ENCODE measurements around the gene ACVR1B. TPM values are rescaled to one million over a fixed set of nuclear protein-coding genes. Genes with fewer than 3 reads are reported as not detected.

Gene ACVR1B
- total RNA-seq, 1 experiment from 2014 or later, result 13.4 TPM

- Histone ChIP-seq H4K20me1 (ENCODE audit: insufficient read depth) (no peaks in the 10 kb centered on the region), H3K79me2 (ENCODE audit: low read depth) (no peaks in the 10 kb centered on the region), H3K4me2 (no peak overlapping the region), H3K36me3 (ENCODE audit: low read depth) (no peaks in the 10 kb centered on the region), H3K9me3 (ENCODE audit: insufficient read depth, low read depth) (peaks cover 10% of the 10 kb centered on the region; the same call in 1 of the 2 replicates), H3K9me2 (ENCODE audit: insufficient read depth) (no peaks in the 10 kb centered on the region), H3K27me3 (ENCODE audit: insufficient read depth, low read depth) (peaks cover 58% of the 10 kb centered on the region), H3K4me1 (replicated peaks; ENCODE audit: insufficient read depth) (no peaks in the 10 kb centered on the region), H3K4me3 (no peak overlapping the region), H3F3A (ENCODE audit: insufficient read depth, low read depth) (no peaks in the 10 kb centered on the region), H3K27ac (no peak overlapping the region), H2AFZ (no peak overlapping the region)
- ChIA-PET POLR2A (ENCODE audit: unreplicated experiment) (no interaction called here), CTCF (no interaction called here)
- intact Hi-C loops (cut with micrococcal nuclease; ENCODE audit: unreplicated experiment), result no loop called here
- BruUV-seq (replicated peaks), result no TSS peak
- TF ChIP-seq EZH2 (IDR thresholded peaks at IDR 0.05; ENCODE audit: low read depth) (no peak), CTCF (conservative IDR thresholded peaks at IDR 0.05) (no peak)
- no peak for DNase-seq
Observed at GRCh38 chr12:51942056-51942455, 9.4 kb upstream of the ACVR1B start.

GRCh38 chr12:51942501-51943000 lies 8.9 kb upstream of the ACVR1B start:
- Histone ChIP-seq H3K4me3 (no peak overlapping the region), H3K36me3 (ENCODE audit: low read depth) (no peaks in the 10 kb centered on the region), H3F3A (ENCODE audit: insufficient read depth, low read depth) (no peaks in the 10 kb centered on the region), H3K4me2 (no peak overlapping the region), H3K27ac (no peak overlapping the region), H4K20me1 (ENCODE audit: insufficient read depth) (no peaks in the 10 kb centered on the region), H2AFZ (no peak overlapping the region), H3K27me3 (ENCODE audit: insufficient read depth, low read depth) (peaks cover 60% of the 10 kb centered on the region), H3K79me2 (ENCODE audit: low read depth) (no peaks in the 10 kb centered on the region), H3K9me3 (ENCODE audit: insufficient read depth, low read depth) (peaks cover 10% of the 10 kb centered on the region; the same call in 1 of the 2 replicates), H3K9me2 (ENCODE audit: insufficient read depth) (no peaks in the 10 kb centered on the region), H3K4me1 (replicated peaks; ENCODE audit: insufficient read depth) (no peaks in the 10 kb centered on the region)
- no TSS peak for BruUV-seq (replicated peaks)
- intact Hi-C loops (cut with micrococcal nuclease; ENCODE audit: unreplicated experiment), result no loop called here
- POLR2A ChIA-PET (ENCODE audit: unreplicated experiment), result no interaction called here
- DNase-seq, result no peak
- CTCF ChIA-PET, result interaction anchor here (0.7 kb wide), 1 partner anchor 159 kb away, joined by 3 read pairs; no protein-coding TSS in a partner anchor
- TF ChIP-seq EZH2 (IDR thresholded peaks at IDR 0.05; ENCODE audit: low read depth), result no peak
- TF ChIP-seq CTCF (conservative IDR thresholded peaks at IDR 0.05), result no peak

- BruUV-seq (replicated peaks), result no TSS peak
- TF ChIP-seq CTCF (conservative IDR thresholded peaks at IDR 0.05), result no peak
- no peak for TF ChIP-seq EZH2 (IDR thresholded peaks at IDR 0.05; ENCODE audit: low read depth)
Observed at GRCh38 chr12:51943346-51943745, 8.2 kb upstream of the ACVR1B start.

More at GRCh38 chr12:51943346-51943745, 8.2 kb upstream of the ACVR1B start:
- no peaks in the 10 kb centered on the region for H3K79me2 ChIP-seq (ENCODE audit: low read depth)
- peaks cover 10% of the 10 kb centered on the region; the same call in 1 of the 2 replicates for H3K9me3 ChIP-seq (ENCODE audit: insufficient read depth, low read depth)
- H3K36me3 ChIP-seq (ENCODE audit: low read depth), result no peaks in the 10 kb centered on the region
- peaks cover 60% of the 10 kb centered on the region for H3K27me3 ChIP-seq (ENCODE audit: insufficient read depth, low read depth)
- no peak for DNase-seq
- intact Hi-C loops (cut with micrococcal nuclease; ENCODE audit: unreplicated experiment), result no loop called here
- H3K9me2 ChIP-seq (ENCODE audit: insufficient read depth), result no peaks in the 10 kb centered on the region
- H3K4me3 ChIP-seq, result no peak overlapping the region
- H3K4me1 ChIP-seq (replicated peaks; ENCODE audit: insufficient read depth), result no peaks in the 10 kb centered on the region
- ChIA-PET POLR2A (ENCODE audit: unreplicated experiment) (no interaction called here), CTCF (no interaction called here)
- H3K4me2 ChIP-seq, result no peak overlapping the region
- H3K27ac ChIP-seq, result no peak overlapping the region
- no peak overlapping the region for H2AFZ ChIP-seq
- no peaks in the 10 kb centered on the region for H4K20me1 ChIP-seq (ENCODE audit: insufficient read depth)
- no peaks in the 10 kb centered on the region for H3F3A ChIP-seq (ENCODE audit: insufficient read depth, low read depth)

All from PC-9 (cell line).